HepG2 (cell line): Measurements from ENCODE around the gene ZCCHC8.
"Not testable (repeated sequence)": the region's sequence is repeated elsewhere in the genome, so short reads cannot be mapped to it uniquely, and the experiment has no call there.

ENCODE experiments used
- ADNP ChIP-seq: sonication (generic); formaldehyde crosslinking; IDR thresholded peaks from 2 replicates; pipeline ENCODE4 v1.4.0; 2020; ENCODE audit warnings: missing genetic modification reagents
- ERF ChIP-seq: IDR thresholded peaks from 2 replicates; pipeline ENCODE4 v1.6.1; 2018; ENCODE audit warnings: missing biosample characterization, missing genetic modification reagents
- EZH2 ChIP-seq: conservative IDR thresholded peaks from 2 replicates; pipeline ENCODE4 v1.6.1; 2012; ENCODE audit warnings: mild to moderate bottlenecking, low read depth, low read length, moderate library complexity
- NFE2 ChIP-seq: sonication (generic); formaldehyde crosslinking; IDR thresholded peaks from 2 replicates; pipeline ENCODE4 v1.4.0; 2020; ENCODE audit warnings: missing genetic modification reagents
- ZNF383 ChIP-seq: sonication (generic); formaldehyde crosslinking; IDR thresholded peaks from 2 replicates; pipeline ENCODE4 v1.4.0; 2020; ENCODE audit warnings: missing genetic modification reagents, mild to moderate bottlenecking, borderline replicate concordance

- not testable (repeated sequence) for TF ChIP-seq ZNF383 (CRISPR knock-in tag); EZH2; NFE2; ADNP; ERF (CRISPR knock-in tag)
These were observed 12.3 kb upstream of the ZCCHC8 start for GRCh38 chr12:122513028-122513427.
